PC-3 (cell line): ENCODE measurements around the gene GALNT10.
A peak's percentile ranks its signal among the peaks of the same experiment; 100 is the strongest.

Experiments used
- EZH2 ChIP-seq: fragments of 300-600 bp; sonication (generic); IDR thresholded peaks from one replicate; pipeline ENCODE4 v1.6.1; 2017; ENCODE audit warnings: antibody characterized with exemption, mild to moderate bottlenecking, low read length; ENCODE audit not compliant: unreplicated experiment
- EZH2phosphoT487 ChIP-seq: fragments of 300-600 bp; sonication (generic); IDR thresholded peaks from 2 replicates; pipeline ENCODE4 v1.6.1; 2018; ENCODE audit warnings: mild to moderate bottlenecking, antibody characterized with exemption, low read length, borderline replicate concordance
- TF ChIP-seq, protein P1 (sequence below): fragments of 300-600 bp; sonication (generic); conservative IDR thresholded peaks from 2 replicates; pipeline ENCODE4 v1.5.1; 2017; ENCODE audit warnings: antibody characterized with exemption, low read depth, mild to moderate bottlenecking, low read length

DNA sequence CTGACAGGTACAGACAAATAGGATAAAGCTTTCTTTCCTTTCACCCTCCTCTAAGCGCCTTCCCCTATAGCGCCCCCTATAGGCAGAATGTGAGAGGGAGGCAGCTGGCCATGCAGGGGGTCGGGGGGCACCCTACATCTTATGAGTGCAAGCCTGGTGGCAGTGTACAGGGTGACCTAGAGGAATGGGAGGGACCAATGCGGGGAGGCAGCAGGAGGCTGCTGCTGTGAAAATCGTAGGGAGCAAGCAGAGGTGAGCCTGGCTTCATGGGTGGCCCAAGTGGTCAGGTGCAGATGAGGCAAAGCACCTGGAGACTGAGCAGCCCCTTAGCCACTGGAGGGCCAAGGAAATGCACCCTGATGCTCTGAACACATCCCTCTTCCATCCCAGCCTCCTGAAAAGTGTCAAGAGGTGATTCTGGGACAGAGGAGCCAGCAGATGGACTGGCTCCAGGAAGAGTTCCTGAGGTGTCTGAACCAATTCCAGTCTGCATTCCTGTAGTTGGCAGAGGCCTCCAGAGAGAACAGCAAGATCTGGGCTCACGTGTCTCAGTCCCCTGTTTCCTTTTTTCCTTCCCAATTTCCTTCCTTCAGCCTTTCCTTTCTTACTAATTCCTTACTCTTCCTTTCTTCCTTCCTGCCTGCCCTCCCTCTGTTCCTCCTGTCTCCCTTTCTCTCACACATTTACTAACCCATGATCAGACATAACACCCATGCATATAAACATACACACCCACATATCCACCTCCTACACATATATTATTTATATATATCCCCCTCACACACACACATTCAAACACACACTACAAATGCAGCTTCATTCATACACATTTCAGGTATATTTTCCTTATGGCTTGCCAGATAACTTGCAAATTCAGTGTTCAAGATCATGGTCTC lies 32.8 kb upstream of the GALNT10 start:
- TF ChIP-seq, protein P1, sequence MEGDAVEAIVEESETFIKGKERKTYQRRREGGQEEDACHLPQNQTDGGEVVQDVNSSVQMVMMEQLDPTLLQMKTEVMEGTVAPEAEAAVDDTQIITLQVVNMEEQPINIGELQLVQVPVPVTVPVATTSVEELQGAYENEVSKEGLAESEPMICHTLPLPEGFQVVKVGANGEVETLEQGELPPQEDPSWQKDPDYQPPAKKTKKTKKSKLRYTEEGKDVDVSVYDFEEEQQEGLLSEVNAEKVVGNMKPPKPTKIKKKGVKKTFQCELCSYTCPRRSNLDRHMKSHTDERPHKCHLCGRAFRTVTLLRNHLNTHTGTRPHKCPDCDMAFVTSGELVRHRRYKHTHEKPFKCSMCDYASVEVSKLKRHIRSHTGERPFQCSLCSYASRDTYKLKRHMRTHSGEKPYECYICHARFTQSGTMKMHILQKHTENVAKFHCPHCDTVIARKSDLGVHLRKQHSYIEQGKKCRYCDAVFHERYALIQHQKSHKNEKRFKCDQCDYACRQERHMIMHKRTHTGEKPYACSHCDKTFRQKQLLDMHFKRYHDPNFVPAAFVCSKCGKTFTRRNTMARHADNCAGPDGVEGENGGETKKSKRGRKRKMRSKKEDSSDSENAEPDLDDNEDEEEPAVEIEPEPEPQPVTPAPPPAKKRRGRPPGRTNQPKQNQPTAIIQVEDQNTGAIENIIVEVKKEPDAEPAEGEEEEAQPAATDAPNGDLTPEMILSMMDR = peak; percentile 63
- TF ChIP-seq EZH2phosphoT487 (no peak), EZH2 (no peak)
